Measurements from ENCODE around the gene PIEZO2. TPM values are rescaled to one million over a fixed set of nuclear protein-coding genes. Genes with fewer than 3 reads are reported as not detected.
A peak's percentile ranks its signal among the peaks of the same experiment; 100 is the strongest.
"Not testable (repeated sequence)": the region's sequence is repeated elsewhere in the genome, so short reads cannot be mapped to it uniquely, and the experiment has no call there.

PIEZO2 gene
- 47.2 TPM for total RNA-seq
- polyA plus RNA-seq (ENCODE audit: insufficient read depth in 1 of 8, insufficient read length in 8 of 8, low replicate concordance in 1 of 8): 10 to 100 TPM; 19.3 to 55.4 (median 34.2) TPM
- long read RNA-seq, donor 1, partial matches to known transcripts: 0 of 1 reads
- long read RNA-seq, donor 1, other reads (novel, unspliced or antisense): 0 of 1 reads
- long read RNA-seq, donor 2: 0 reads
- long read RNA-seq, donor 3: 0 reads
- long read RNA-seq, donor 4, partial matches to known transcripts: 0 of 1 reads
- long read RNA-seq, donor 4, other reads (novel, unspliced or antisense): 0 of 1 reads
- long read RNA-seq, donor 5, partial matches to known transcripts: 0 of 1 reads
- long read RNA-seq, donor 5, other reads (novel, unspliced or antisense): 0 of 1 reads
- long read RNA-seq, donor 6: 0 reads
- long read RNA-seq, donor 7: 0 reads
- long read RNA-seq, donor 8, partial matches to known transcripts: 0 of 1 reads
- long read RNA-seq, donor 8, other reads (novel, unspliced or antisense): 0 of 1 reads
- long read RNA-seq, donor 9, partial matches to known transcripts: 0 of 1 reads
- long read RNA-seq, donor 9, other reads (novel, unspliced or antisense): 0 of 1 reads
- long read RNA-seq, donor 10: 0 reads
- long read RNA-seq, donor 11: 0 reads

DNA sequence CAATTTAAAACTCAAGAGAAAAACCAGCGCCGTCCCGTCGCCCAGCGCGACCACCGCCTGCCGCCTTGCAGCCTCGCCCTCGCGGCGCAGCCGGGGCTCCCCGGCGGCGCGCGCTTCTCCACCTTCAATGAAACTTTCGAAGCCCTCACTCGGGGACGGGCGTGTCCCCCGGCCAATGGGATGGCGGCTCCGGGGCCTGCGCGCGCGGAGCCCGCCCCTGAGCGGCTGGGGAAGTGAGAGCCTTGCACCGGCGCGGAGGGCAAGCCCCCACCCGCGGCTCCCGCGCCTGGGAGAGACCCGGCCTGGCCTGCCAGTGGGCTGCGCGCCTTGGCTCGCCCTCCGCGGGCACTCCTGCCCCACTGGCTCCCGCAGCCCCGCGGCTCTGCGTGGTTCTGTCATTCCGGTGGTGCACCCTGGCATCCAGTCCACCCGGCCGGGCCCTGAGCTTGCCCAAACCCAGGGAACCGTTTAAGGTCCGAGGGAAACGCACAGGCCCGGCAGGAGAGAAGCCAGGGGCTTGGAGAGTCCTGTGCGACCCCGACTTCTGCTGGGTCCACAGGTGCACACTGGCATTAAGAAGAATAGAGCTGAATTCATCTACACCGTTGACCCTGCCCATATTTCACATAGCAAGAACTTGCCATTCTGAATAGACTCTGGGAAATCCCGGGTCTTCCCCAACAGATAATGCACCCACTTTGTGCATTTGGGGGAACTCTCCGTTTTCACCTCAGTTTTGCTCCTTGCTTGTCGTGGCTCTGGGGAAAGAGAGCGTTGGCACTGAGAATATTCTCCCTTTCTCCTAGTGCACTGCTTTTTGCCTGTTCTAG, at the start of gene PIEZO2:
PIEZO2 (minus strand) TSS at position 129 of the 830 bp plus-strand sequence. CDS start 981 bp downstream, outside the sequence.
- Histone ChIP-seq H3K9me3 (replicated peaks; ENCODE audit: control insufficient read depth, low read depth, low read length) (no peaks in the 10 kb centered on the region), H3K27ac (ENCODE audit: low read length) (peak within 1 kb of the TSS; percentile 13), H3K36me3 (ENCODE audit: control insufficient read depth, insufficient read depth, low read length) (no peaks in the 10 kb centered on the region), H3K27me3 (ENCODE audit: control insufficient read depth, insufficient read depth, low read length) (peaks cover 47% of the 10 kb centered on the region), H3K4me3 (ENCODE audit: low read length) (peak within 1 kb of the TSS; percentile 60), H3K4me1 (ENCODE audit: control insufficient read depth, insufficient read depth, low read length) (peaks cover 24% of the 10 kb centered on the region)
- WGBS (ENCODE audit: insufficient coverage): 2% methylated on average over 55 of the region's 62 CpGs
- DNase-seq: peak; percentile 95

DNA sequence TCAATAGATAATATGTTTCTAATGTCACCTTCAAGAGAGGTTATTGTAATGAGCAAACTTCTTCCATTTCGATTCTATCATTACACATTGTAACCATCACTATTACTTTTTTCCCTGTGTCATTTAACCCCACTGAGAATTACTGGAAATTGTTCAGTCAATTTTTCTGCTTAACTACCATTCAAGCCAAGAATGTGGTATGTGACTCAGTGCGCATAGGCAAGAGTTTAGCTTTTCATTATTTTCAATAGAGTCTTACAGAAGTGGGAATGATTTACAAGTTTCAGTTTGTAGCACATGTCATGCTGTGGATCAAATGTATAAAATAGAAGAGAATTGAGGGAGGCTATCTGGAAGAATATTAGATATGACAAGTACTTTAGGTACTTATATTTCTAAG, 34.3 kb upstream of the PIEZO2 start:
- no peak for DNase-seq
- H3K9me3 ChIP-seq (replicated peaks; ENCODE audit: control insufficient read depth, low read depth, low read length): no peaks in the 10 kb centered on the region
- no CpG with 5 or more reads among the region's 2 CpGs for WGBS (ENCODE audit: insufficient coverage)

DNA sequence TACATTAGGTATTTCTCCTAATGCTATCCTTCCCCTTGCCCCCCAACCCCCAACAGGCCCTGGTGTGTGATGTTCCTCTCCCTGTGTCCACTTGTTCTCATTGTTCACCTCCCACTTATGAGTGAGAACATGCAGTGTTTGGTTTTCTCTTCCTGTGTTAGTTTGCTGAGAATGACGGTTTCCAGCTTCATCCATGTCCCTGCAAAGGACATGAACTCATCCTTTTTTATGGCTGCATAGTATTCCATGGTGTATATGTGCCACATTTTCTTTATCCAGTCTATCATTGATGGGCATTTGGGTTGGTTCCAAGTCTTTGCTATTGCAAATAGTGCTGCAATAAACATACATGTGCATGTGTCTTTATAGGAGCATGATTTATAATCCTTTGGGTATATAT, 32.3 kb upstream of the PIEZO2 start:
- not testable (repeated sequence) for H3K27ac ChIP-seq (ENCODE audit: low read length); H3K9me3 ChIP-seq (replicated peaks; ENCODE audit: control insufficient read depth, low read depth, low read length); H3K27me3 ChIP-seq (ENCODE audit: control insufficient read depth, insufficient read depth, low read length); H3K4me3 ChIP-seq (ENCODE audit: low read length); H3K36me3 ChIP-seq (ENCODE audit: control insufficient read depth, insufficient read depth, low read length); DNase-seq; H3K4me1 ChIP-seq (ENCODE audit: control insufficient read depth, insufficient read depth, low read length)
- no CpG with 5 or more reads among the region's 1 CpG for WGBS (ENCODE audit: insufficient coverage)

More for the DNA sequence above, 34.3 kb upstream of the PIEZO2 start:
- H3K36me3 ChIP-seq (ENCODE audit: control insufficient read depth, insufficient read depth, low read length): no peaks in the 10 kb centered on the region
- no peaks in the 10 kb centered on the region for H3K27me3 ChIP-seq (ENCODE audit: control insufficient read depth, insufficient read depth, low read length)
- no peak overlapping the region for H3K4me3 ChIP-seq (ENCODE audit: low read length)
- H3K27ac ChIP-seq (ENCODE audit: low read length): no peak overlapping the region
- no peaks in the 10 kb centered on the region for H3K4me1 ChIP-seq (ENCODE audit: control insufficient read depth, insufficient read depth, low read length)

DNA sequence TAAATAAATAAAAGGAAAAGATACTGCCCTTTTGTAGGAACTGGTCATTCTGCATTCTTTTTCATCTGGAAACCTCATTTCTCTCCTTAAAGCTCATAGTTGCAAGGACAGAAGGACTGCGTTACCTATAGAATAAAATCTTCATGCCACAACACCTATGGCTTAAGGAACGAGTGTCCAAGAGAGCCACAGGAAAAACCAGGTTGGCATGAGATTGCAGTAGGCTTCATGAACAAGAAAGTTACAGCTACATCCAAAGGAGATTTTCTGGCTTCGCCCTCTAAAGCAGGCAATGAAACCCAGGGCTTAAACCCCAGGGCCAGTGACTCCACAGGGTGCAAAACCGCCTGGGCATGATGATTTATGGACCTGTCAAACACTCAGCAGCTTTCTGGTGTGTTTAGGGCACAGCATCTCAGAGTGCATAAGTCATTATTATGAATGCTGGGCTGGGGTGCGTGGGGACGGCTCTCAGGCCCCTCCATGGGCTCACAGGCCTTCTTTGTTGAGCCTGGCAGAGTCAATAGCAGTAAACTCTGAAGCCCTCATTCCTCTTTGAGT, 30.7 kb upstream of the PIEZO2 start:
- 75% methylated on average over 5 of the region's 6 CpGs for WGBS (ENCODE audit: insufficient coverage)
- no peaks in the 10 kb centered on the region for H3K27me3 ChIP-seq (ENCODE audit: control insufficient read depth, insufficient read depth, low read length)
- no peaks in the 10 kb centered on the region for H3K36me3 ChIP-seq (ENCODE audit: control insufficient read depth, insufficient read depth, low read length)
- H3K27ac ChIP-seq (ENCODE audit: low read length): no peak overlapping the region
- H3K9me3 ChIP-seq (replicated peaks; ENCODE audit: control insufficient read depth, low read depth, low read length): no peaks in the 10 kb centered on the region
- DNase-seq: no peak
- peaks cover 10% of the 10 kb centered on the region for H3K4me1 ChIP-seq (ENCODE audit: control insufficient read depth, insufficient read depth, low read length)
- no peak overlapping the region for H3K4me3 ChIP-seq (ENCODE audit: low read length)

DNA sequence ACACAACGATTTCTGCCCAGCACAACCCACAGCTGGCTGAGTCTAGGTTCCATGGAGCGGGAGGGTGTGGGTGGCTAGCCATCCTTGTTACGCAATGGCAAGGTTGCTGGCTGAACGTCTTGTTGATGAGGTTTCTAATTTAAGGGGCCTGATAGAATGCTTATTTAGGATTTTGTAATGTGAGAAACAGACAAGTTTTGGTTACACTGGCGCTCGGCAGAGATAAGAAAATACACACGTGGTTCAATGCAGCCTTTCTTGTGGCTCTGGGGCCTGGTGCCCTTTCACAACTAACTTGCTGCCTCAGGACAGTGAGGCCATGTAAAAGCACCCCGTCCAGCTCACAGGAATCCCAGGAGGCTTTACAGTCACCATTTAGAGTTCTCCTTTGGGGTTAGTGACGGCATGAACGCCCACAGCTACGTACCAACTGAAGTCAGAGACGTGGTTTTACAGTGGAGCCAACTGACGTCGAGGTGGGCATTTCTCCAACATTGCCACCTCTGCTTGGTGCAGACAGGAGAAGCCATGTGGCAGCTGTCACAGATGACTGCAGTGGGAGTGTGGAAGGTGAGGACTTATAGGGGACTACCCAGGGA, 29.7 kb upstream of the PIEZO2 start:
- DNase-seq: peak; percentile 20
- Histone ChIP-seq H3K4me3 (ENCODE audit: low read length) (no peak overlapping the region), H3K27ac (ENCODE audit: low read length) (no peak overlapping the region), H3K4me1 (ENCODE audit: control insufficient read depth, insufficient read depth, low read length) (peaks cover 10% of the 10 kb centered on the region), H3K9me3 (replicated peaks; ENCODE audit: control insufficient read depth, low read depth, low read length) (no peaks in the 10 kb centered on the region), H3K27me3 (ENCODE audit: control insufficient read depth, insufficient read depth, low read length) (no peaks in the 10 kb centered on the region), H3K36me3 (ENCODE audit: control insufficient read depth, insufficient read depth, low read length) (no peaks in the 10 kb centered on the region)
- WGBS (ENCODE audit: insufficient coverage): 76% methylated on average over 13 of the region's 14 CpGs

DNA sequence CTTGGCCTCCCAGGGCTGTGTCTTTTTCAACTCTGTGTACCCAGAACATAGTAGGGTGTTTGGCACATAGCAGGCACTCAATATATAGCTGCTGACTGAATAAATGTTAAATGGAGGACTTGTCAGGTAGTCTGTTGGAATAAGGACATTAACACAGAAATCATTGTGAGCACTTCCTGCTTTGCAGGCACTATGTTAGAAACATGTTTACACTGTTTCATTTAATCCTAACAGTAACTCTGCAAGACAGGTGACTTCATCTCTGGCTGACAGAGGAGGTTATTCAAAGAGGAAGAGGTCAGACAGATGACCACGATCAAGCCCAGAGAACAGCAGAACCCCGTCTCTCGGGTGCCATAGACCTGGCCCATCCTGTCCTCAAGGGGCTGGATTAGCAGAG, 28.0 kb upstream of the PIEZO2 start:
- no peak overlapping the region for H3K4me3 ChIP-seq (ENCODE audit: low read length)
- no peak for DNase-seq
- no peaks in the 10 kb centered on the region for H3K36me3 ChIP-seq (ENCODE audit: control insufficient read depth, insufficient read depth, low read length)
- no peak overlapping the region for H3K27ac ChIP-seq (ENCODE audit: low read length)
- no peaks in the 10 kb centered on the region for H3K27me3 ChIP-seq (ENCODE audit: control insufficient read depth, insufficient read depth, low read length)
- 68% methylated on average over 2 of the region's 3 CpGs for WGBS (ENCODE audit: insufficient coverage)
- H3K9me3 ChIP-seq (replicated peaks; ENCODE audit: control insufficient read depth, low read depth, low read length): no peaks in the 10 kb centered on the region
- peaks cover 10% of the 10 kb centered on the region for H3K4me1 ChIP-seq (ENCODE audit: control insufficient read depth, insufficient read depth, low read length)

DNA sequence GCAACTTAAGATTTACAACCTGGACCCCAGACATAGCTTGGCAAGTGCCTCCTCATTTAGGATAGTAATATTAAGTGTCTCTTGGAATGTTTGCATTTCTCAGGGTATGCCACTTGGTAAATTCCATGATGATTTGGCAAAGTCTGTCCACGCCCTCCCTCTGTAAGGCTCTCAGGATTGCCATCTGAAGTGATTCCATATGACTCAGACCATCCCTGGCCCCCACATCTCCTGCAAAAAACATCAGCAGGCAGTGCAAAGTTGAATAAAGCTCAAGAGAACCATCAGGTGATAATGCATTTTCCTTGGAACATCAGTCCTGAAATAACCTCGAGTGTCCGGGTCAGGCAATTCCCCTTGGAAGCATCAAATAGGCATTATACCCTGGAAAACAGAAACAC, 27.1 kb upstream of the PIEZO2 start:
- Histone ChIP-seq H3K4me3 (ENCODE audit: low read length) (no peak overlapping the region), H3K9me3 (replicated peaks; ENCODE audit: control insufficient read depth, low read depth, low read length) (no peaks in the 10 kb centered on the region), H3K4me1 (ENCODE audit: control insufficient read depth, insufficient read depth, low read length) (peaks cover 10% of the 10 kb centered on the region), H3K36me3 (ENCODE audit: control insufficient read depth, insufficient read depth, low read length) (no peaks in the 10 kb centered on the region), H3K27ac (ENCODE audit: low read length) (peak overlapping the region; percentile 87), H3K27me3 (ENCODE audit: control insufficient read depth, insufficient read depth, low read length) (no peaks in the 10 kb centered on the region)
- 14% methylated on average over 3 of the region's 3 CpGs for WGBS (ENCODE audit: insufficient coverage)
- DNase-seq: peak; percentile 92

DNA sequence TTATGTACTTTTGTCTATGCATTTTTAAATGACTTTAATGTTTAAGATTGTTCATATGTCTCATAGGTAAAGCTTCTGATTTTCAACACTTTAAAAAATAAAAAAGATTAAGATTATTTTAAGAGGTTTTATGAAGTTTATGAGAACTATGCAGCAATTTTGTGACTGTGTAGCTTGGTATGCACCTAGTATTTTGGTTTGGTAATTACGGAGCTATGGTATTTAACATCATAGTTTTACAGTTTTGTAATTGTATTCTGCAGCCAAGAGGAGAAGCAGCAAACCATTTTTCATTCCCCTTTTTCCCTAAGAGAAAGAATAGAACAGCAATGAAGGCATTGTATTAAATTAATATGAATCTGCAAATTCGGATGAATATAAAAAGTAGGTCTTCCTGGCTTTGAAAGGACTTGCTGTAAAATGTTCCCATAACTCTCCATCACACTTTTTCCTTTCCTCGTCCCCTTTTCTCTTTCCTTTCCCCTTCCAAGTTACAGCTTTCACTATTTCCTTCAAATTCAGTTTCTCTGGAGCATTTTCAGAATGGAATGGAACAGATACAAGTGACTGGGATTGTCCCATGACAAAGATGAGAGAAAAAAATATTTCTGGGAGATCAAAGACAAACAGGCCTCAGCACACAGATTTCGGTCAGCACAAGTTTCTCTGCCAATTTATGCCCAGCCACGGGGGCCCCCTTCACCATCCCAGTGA, 26.1 kb upstream of the PIEZO2 start:
- Histone ChIP-seq H3K27me3 (ENCODE audit: control insufficient read depth, insufficient read depth, low read length) (no peaks in the 10 kb centered on the region), H3K27ac (ENCODE audit: low read length) (peak overlapping the region; percentile 87), H3K9me3 (replicated peaks; ENCODE audit: control insufficient read depth, low read depth, low read length) (no peaks in the 10 kb centered on the region), H3K4me3 (ENCODE audit: low read length) (no peak overlapping the region), H3K36me3 (ENCODE audit: control insufficient read depth, insufficient read depth, low read length) (no peaks in the 10 kb centered on the region), H3K4me1 (ENCODE audit: control insufficient read depth, insufficient read depth, low read length) (peaks cover 10% of the 10 kb centered on the region)
- peak; percentile 87 for DNase-seq
- 4% methylated on average over 2 of the region's 5 CpGs for whole genome bisulfite sequencing (ENCODE audit: insufficient coverage)

DNA sequence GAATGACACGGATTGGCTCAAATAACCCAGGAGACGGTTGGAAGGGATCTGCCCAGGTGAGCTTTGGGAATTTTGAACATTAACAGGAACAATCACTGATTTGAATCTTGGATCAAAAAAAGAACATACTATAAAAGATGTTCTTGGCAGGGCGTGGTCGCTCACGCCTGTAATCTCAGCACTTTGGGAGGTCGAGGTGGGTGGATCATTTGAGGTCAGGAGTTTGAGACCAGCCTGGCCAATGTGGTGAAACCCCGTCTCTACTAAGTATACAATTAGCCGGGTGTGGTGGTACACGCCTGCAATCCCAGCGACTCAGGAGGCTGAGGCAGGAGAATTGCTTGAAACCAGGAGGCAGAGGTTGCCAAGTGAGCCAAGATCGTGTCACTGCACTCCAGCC, 24.8 kb upstream of the PIEZO2 start:
- DNase-seq; H3K27ac ChIP-seq (ENCODE audit: low read length): not testable (repeated sequence)
- WGBS (ENCODE audit: insufficient coverage): 82% methylated on average over 6 of the region's 11 CpGs

More for the DNA sequence above, 24.8 kb upstream of the PIEZO2 start:
- H3K4me3 ChIP-seq (ENCODE audit: low read length); H3K9me3 ChIP-seq (replicated peaks; ENCODE audit: control insufficient read depth, low read depth, low read length); H3K4me1 ChIP-seq (ENCODE audit: control insufficient read depth, insufficient read depth, low read length); H3K27me3 ChIP-seq (ENCODE audit: control insufficient read depth, insufficient read depth, low read length); H3K36me3 ChIP-seq (ENCODE audit: control insufficient read depth, insufficient read depth, low read length): not testable (repeated sequence)

Measured in muscle of leg (tissue), 16 donors.